GM12864 (cell line): ENCODE data around the gene SNX20.

Experiments
- DNase-seq: peaks from one replicate; pipeline ENCODE4 v3.0.0-alpha.2; 2011; ENCODE audit warnings: low read depth
- H3K4me3 ChIP-seq: 2 replicates; pipeline ENCODE4 v1.5.1; 2011; ENCODE audit warnings: mild to moderate bottlenecking, low read depth, low read length, control low read depth
- CTCF ChIP-seq: IDR thresholded peaks from 2 replicates; pipeline ENCODE4 v1.5.1; 2011; ENCODE audit warnings: low read depth, mild to moderate bottlenecking, moderate library complexity, low read length, control low read depth, inconsistent platforms; ENCODE audit errors: missing control alignments

Gene SNX20

GRCh38 chr16:50680556-50680893 lies 587 bp downstream of the SNX20 start:
- TF ChIP-seq CTCF, result no peak
- peak overlapping the region; percentile 62 for H3K4me3 ChIP-seq
- no peak for DNase-seq

GRCh38 chr16:50679676-50680555 lies 1.2 kb downstream of the SNX20 start:
- H3K4me3 ChIP-seq, result peak overlapping the region; percentile 62
- no peak for DNase-seq
- TF ChIP-seq CTCF, result no peak

GRCh38 chr16:50679266-50679665 lies 1.8 kb downstream of the SNX20 start:
- DNase-seq, result no peak
- no peak overlapping the region for H3K4me3 ChIP-seq
- no peak for TF ChIP-seq CTCF

- no peak for TF ChIP-seq CTCF
- DNase-seq, result no peak
- H3K4me3 ChIP-seq, result no peak overlapping the region
Observed at GRCh38 chr16:50678531-50678930, 2.6 kb downstream of the SNX20 start.

- H3K4me3 ChIP-seq, result no peak overlapping the region
- no peak for DNase-seq
- TF ChIP-seq CTCF, result peak; percentile 81
Observed at GRCh38 chr16:50677351-50677750, 3.8 kb downstream of the SNX20 start.

GRCh38 chr16:50676684-50677225 lies 4.4 kb downstream of the SNX20 start:
- no peak overlapping the region for H3K4me3 ChIP-seq
- TF ChIP-seq CTCF, result no peak
- DNase-seq, result no peak
